Neural crest cell (in vitro differentiated cells): Measurements from ENCODE around the gene IFT122. TPM values are rescaled to one million over a fixed set of nuclear protein-coding genes. Genes with fewer than 3 reads are reported as not detected.
"Not testable (repeated sequence)": the region's sequence is repeated elsewhere in the genome, so short reads cannot be mapped to it uniquely, and the experiment has no call there.

Experiments
- DNase-seq: peaks from one replicate; pipeline ENCODE4 v3.0.0; 2021; ENCODE audit warnings: low read depth, mixed read lengths, low spot score
- H3K27ac Mint-ChIP-seq: one replicate; pipeline ENCODE4 v1.8.0; 2021; ENCODE audit warnings: mild to moderate bottlenecking, mixed read lengths; ENCODE audit not compliant: unreplicated experiment
- H3K27me3 Mint-ChIP-seq: 2 replicates; pipeline ENCODE4 v1.8.0; 2021; ENCODE audit warnings: low read depth, mild to moderate bottlenecking, mixed read lengths
- H3K36me3 Mint-ChIP-seq: 2 replicates; pipeline ENCODE4 v1.8.0; 2021; ENCODE audit warnings: low read depth, mild to moderate bottlenecking, mixed read lengths
- H3K4me1 Mint-ChIP-seq: 2 replicates; pipeline ENCODE4 v1.8.0; 2021; ENCODE audit warnings: mixed read lengths
- H3K4me3 Mint-ChIP-seq: one replicate; pipeline ENCODE4 v1.8.0; 2021; ENCODE audit warnings: mild to moderate bottlenecking, mixed read lengths
- H3K9me3 Mint-ChIP-seq: 2 replicates; pipeline ENCODE4 v1.8.0; 2021; ENCODE audit warnings: mixed read lengths
- CTCF ChIP-seq: fragments of 200-600 bp; sonication (generic); conservative IDR thresholded peaks from 2 replicates; pipeline ENCODE4 v1.5.0; 2021; ENCODE audit warnings: antibody characterized with exemption, mild to moderate bottlenecking
- total RNA-seq: library from RNA; stranded (reverse); gene quantifications from 2 replicates; pipeline ENCODE4 v1.2.1, GENCODE V29; 2021

The IFT122 gene
- total RNA-seq, 1 donor from 2014 or later = 44.9 TPM

- Mint-ChIP-seq H3K4me1 (peaks cover 20% of the 10 kb centered on the region), H3K27ac (peak overlapping the region; percentile 92), H3K9me3 (no peaks in the 10 kb centered on the region), H3K36me3 (no peaks in the 10 kb centered on the region), H3K27me3 (no peaks in the 10 kb centered on the region), H3K4me3 (no peak overlapping the region)
- no peak for TF ChIP-seq CTCF
- DNase-seq = no peak
Measured at GRCh38 chr3:129485721-129486663, 46.0 kb downstream of the IFT122 start.

- TF ChIP-seq CTCF = no peak
- H3K36me3 Mint-ChIP-seq = no peaks in the 10 kb centered on the region
- no peaks in the 10 kb centered on the region for H3K27me3 Mint-ChIP-seq
- H3K27ac Mint-ChIP-seq = peak overlapping the region; percentile 32
- DNase-seq = no peak
- no peak overlapping the region for H3K4me3 Mint-ChIP-seq
- no peaks in the 10 kb centered on the region for H3K9me3 Mint-ChIP-seq
- peaks cover 17% of the 10 kb centered on the region for H3K4me1 Mint-ChIP-seq
Measured at GRCh38 chr3:129486664-129487035, 46.6 kb downstream of the IFT122 start.

- no peak for TF ChIP-seq CTCF
- no peak overlapping the region for H3K4me3 Mint-ChIP-seq
- H3K27me3 Mint-ChIP-seq = no peaks in the 10 kb centered on the region
- H3K4me1 Mint-ChIP-seq = peaks cover 17% of the 10 kb centered on the region
- no peak overlapping the region for H3K27ac Mint-ChIP-seq
- peaks cover under 1% of the 10 kb centered on the region for H3K36me3 Mint-ChIP-seq
- H3K9me3 Mint-ChIP-seq = no peaks in the 10 kb centered on the region
- DNase-seq = no peak
Measured at GRCh38 chr3:129487183-129487867, 47.3 kb downstream of the IFT122 start.

- H3K9me3 Mint-ChIP-seq, H3K36me3 Mint-ChIP-seq, H3K4me3 Mint-ChIP-seq, H3K27ac Mint-ChIP-seq, H3K27me3 Mint-ChIP-seq, DNase-seq: not testable (repeated sequence)
- peaks cover 17% of the 10 kb centered on the region for H3K4me1 Mint-ChIP-seq
Measured at GRCh38 chr3:129487868-129488335, 47.9 kb downstream of the IFT122 start.

GRCh38 chr3:129489258-129489657, 49.2 kb downstream of the IFT122 start:
- peaks cover 17% of the 10 kb centered on the region for H3K4me1 Mint-ChIP-seq
- H3K9me3 Mint-ChIP-seq, H3K27ac Mint-ChIP-seq, DNase-seq, H3K36me3 Mint-ChIP-seq, H3K4me3 Mint-ChIP-seq, H3K27me3 Mint-ChIP-seq: not testable (repeated sequence)

- Mint-ChIP-seq H3K27ac (peak overlapping the region; percentile 63), H3K36me3 (peaks cover 2% of the 10 kb centered on the region), H3K9me3 (no peaks in the 10 kb centered on the region), H3K27me3 (no peaks in the 10 kb centered on the region), H3K4me1 (peaks cover 25% of the 10 kb centered on the region), H3K4me3 (no peak overlapping the region)
- peak; percentile 93 for TF ChIP-seq CTCF
- DNase-seq = peak; percentile 61
Measured at GRCh38 chr3:129490273-129490675, 50.2 kb downstream of the IFT122 start.

GRCh38 chr3:129491077-129491476, 51.1 kb downstream of the IFT122 start:
- H3K4me1 Mint-ChIP-seq = peaks cover 22% of the 10 kb centered on the region
- H3K27me3 Mint-ChIP-seq, H3K9me3 Mint-ChIP-seq, H3K4me3 Mint-ChIP-seq, DNase-seq, H3K36me3 Mint-ChIP-seq: not testable (repeated sequence)
- H3K27ac Mint-ChIP-seq = peak overlapping the region; percentile 81
